AG10803 (cell line): ENCODE results near the gene XPNPEP2.

Experiments used
- DNase-seq: peaks from one replicate; pipeline ENCODE4 v3.0.0; 2010; ENCODE audit warnings: low read depth
- H3K4me3 ChIP-seq: 2 replicates; pipeline ENCODE4 v1.5.1; 2011; ENCODE audit warnings: mild to moderate bottlenecking, low read length, control low read depth
- TF ChIP-seq, protein P1 (sequence below): conservative IDR thresholded peaks from 2 replicates; pipeline ENCODE4 v1.5.1; 2011; ENCODE audit warnings: mild to moderate bottlenecking, low read length, control low read depth, inconsistent platforms

Gene XPNPEP2

DNA sequence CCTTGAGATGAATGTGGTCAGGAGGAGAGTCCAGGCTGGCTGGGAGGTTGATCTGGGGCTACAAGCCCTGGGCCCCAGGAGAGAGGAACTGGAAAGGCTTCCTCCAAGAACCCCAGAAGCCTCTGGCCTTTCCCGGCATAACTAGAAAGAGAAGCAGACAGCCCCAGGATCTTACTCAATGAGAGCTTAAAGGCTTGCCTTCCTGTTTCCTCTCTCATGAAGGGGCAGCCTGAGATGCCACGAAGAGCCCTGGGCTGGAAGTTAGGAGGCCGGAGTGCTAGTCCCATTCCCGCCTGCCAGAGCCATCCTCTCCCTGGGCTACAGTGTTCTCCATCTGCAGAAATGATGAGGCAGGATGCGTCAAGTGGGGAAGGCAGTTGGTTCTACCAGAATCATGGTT lies 20.1 kb upstream of the XPNPEP2 start:
- DNase-seq: no peak
- TF ChIP-seq, protein P1, sequence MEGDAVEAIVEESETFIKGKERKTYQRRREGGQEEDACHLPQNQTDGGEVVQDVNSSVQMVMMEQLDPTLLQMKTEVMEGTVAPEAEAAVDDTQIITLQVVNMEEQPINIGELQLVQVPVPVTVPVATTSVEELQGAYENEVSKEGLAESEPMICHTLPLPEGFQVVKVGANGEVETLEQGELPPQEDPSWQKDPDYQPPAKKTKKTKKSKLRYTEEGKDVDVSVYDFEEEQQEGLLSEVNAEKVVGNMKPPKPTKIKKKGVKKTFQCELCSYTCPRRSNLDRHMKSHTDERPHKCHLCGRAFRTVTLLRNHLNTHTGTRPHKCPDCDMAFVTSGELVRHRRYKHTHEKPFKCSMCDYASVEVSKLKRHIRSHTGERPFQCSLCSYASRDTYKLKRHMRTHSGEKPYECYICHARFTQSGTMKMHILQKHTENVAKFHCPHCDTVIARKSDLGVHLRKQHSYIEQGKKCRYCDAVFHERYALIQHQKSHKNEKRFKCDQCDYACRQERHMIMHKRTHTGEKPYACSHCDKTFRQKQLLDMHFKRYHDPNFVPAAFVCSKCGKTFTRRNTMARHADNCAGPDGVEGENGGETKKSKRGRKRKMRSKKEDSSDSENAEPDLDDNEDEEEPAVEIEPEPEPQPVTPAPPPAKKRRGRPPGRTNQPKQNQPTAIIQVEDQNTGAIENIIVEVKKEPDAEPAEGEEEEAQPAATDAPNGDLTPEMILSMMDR: no peak
- H3K4me3 ChIP-seq: no peak overlapping the region

DNA sequence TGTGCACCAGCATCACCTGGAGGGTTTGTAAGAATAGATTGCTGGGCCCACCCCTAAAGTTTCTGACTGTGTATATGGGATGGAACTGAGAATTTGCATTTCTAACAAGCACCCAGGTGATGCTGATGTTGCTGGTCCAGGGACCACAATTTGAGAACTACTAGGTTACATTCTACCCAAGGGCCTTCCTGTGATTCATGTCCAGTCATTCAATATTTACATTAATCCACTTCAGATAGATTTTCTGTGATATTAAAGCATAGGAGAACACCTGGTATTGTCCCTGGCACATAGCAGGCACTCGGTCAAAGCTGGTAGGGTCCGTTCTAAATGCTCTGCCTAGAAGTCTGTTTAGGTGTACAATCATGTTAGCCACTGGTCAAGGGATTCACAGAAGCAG lies 19.5 kb upstream of the XPNPEP2 start:
- no peak overlapping the region for H3K4me3 ChIP-seq
- TF ChIP-seq, protein P1: no peak
- DNase-seq: no peak

DNA sequence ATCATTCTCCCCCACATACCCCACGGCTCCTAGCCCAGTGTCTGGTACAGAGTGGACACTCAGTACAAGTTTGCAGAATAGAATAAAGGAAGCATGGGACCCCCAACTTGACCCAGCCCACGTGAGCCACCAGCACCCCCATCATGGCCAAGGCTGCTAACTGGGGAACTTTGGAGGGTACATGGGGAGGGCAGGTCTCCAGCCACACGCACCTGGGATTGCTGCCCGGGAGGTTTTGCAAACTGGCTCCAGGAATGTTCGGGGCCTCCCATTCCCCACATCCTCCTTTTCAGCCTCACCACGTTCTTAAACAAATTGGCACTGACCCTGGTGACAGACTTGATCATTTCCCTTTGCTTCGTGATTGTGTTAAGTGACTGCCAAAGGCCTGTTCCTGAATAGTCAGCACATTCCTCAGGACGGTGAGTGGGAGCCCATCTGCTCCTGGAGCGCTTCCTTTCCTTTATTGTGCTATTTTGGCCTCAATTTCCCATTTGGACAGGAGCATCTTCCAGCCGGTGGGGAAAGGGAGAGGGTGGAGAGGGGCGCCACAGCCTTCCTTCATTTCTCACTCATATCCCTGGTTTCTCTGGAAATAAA lies 18.7 kb upstream of the XPNPEP2 start:
- no peak overlapping the region for H3K4me3 ChIP-seq
- TF ChIP-seq, protein P1: no peak
- DNase-seq: peak; percentile 4

DNA sequence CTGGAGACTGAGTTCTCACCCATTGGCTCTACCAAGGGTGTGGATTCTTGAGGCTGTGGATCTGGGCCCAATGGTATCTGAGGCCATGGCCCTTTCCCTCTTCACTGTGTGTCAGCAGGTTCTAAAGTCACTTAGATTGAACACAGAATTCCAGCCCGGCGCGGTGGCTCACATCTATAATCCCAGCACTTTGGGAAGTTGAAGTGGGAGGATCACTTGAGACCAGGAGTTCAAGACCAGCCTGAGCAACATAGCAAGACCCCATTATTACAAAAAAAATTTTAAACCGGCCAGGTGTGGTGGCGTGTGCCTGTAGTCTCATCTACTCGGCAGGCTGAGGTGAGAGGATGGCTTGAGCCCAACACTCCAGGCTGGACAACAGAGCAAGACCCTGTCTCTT lies 18.0 kb upstream of the XPNPEP2 start:
- TF ChIP-seq, protein P1: no peak
- no peak for DNase-seq
- no peak overlapping the region for H3K4me3 ChIP-seq

DNA sequence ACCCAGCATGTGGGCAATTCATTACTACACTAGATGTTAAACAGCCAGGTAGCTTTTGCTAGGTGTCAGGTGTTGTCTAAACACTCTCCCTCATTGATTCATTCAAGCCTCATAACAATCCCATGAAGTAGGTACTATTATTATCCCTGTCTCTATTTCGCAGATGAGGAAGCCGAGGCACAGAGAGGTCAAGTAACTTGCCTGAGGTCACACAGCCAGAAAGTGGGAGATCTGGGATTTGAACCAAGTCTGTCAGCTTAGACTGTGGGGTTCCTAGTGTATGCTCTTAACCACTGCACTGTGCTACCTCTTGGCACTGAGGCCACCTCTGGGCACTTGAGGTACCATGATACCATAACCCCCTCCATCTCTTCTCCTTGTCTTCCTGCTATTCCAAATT lies 17.4 kb upstream of the XPNPEP2 start:
- no peak for DNase-seq
- TF ChIP-seq, protein P1: no peak
- H3K4me3 ChIP-seq: no peak overlapping the region

DNA sequence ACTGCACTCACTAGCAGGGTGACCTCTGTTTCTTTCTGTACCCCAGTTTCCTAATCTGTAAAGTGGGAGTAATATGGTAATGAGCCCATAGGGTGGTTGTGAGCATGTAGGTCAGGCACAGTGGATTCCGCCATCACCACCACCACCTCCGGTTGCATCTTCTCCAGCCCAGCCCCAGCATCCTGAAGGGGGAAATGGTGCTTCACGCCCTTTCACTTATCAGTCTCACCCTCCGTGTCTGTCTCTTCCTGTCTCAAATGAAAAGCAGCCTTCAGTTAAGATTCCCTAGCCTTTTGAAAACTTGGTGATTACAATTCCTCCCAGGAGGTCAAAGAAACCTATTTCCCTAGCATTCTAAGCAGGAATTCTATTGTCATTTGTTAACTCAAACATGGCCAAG lies 16.9 kb upstream of the XPNPEP2 start:
- H3K4me3 ChIP-seq: no peak overlapping the region
- TF ChIP-seq, protein P1: no peak
- DNase-seq: no peak

DNA sequence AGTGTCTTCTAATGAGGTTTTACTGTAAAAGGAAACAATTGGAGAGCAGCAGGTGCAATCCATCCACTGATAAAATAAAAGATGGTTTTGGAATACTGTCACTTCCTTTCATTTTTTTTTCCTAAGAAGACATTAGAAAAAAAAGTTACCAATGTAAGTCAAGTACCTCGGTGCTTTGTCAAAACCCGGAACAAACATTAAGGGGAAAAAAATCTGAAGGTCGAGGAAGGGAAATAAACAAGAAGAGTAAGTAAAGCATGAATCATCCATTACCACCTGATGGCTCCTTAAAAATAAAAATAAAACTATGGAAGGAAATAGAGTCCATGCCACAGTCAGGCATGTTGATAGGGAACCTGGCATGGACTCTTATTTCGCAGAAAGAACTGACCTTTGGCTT lies 15.3 kb upstream of the XPNPEP2 start:
- TF ChIP-seq, protein P1: no peak
- H3K4me3 ChIP-seq: no peak overlapping the region
- DNase-seq: no peak
